Upper lobe of left lung (tissue), 4 donors: ENCODE measurements around the gene ASTN1.

Experiments
- POLR2A ChIP-seq, 4 donors: fragments of 450-650 bp; IDR thresholded peaks; one replicate each; pipeline ENCODE4 v1.5.1; 2016 to 2017; ENCODE audit warnings: antibody characterized with exemption in 4 of 4, mild to moderate bottlenecking in 2 of 4
- POLR2AphosphoS5 ChIP-seq, 2 donors: sonication (generic); formaldehyde crosslinking; IDR thresholded peaks; one replicate each; pipeline ENCODE4 v1.5.1; 2017; ENCODE audit warnings: antibody characterized with exemption in 2 of 2
- TF ChIP-seq, protein P1 (sequence below), 6 experiments: fragments of 450-650 bp in 4 of 6; fragments of 200-600 bp in 2 of 6; sonication (generic) in 2 of 6; IDR thresholded peaks; one replicate each; pipeline ENCODE4 v1.5.1; 2016 to 2019; ENCODE audit warnings: antibody characterized with exemption in 6 of 6

DNA sequence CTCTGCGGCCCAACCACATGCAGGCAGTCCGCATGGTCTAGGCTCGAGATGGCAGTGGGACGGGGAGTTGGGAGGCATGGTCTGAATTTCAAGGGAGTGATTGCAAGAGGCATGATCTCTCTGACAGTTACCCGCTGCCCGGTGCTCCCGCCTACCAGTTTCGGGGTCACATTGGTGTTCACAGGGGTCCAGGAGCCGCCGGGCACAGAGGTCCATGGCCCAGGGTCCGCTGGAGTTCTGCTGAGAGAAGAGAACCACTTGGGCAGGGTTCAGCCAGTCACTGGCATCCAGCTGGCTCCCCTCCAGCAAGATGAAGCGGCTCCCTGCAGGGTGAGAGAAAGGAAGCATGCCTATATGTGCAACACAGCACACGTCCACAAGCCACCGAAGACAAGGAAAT is 141.3 kb downstream of the ASTN1 start:
- TF ChIP-seq, protein P1, sequence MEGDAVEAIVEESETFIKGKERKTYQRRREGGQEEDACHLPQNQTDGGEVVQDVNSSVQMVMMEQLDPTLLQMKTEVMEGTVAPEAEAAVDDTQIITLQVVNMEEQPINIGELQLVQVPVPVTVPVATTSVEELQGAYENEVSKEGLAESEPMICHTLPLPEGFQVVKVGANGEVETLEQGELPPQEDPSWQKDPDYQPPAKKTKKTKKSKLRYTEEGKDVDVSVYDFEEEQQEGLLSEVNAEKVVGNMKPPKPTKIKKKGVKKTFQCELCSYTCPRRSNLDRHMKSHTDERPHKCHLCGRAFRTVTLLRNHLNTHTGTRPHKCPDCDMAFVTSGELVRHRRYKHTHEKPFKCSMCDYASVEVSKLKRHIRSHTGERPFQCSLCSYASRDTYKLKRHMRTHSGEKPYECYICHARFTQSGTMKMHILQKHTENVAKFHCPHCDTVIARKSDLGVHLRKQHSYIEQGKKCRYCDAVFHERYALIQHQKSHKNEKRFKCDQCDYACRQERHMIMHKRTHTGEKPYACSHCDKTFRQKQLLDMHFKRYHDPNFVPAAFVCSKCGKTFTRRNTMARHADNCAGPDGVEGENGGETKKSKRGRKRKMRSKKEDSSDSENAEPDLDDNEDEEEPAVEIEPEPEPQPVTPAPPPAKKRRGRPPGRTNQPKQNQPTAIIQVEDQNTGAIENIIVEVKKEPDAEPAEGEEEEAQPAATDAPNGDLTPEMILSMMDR (IDR thresholded peaks at IDR 0.05): no peak
- TF ChIP-seq POLR2A (IDR thresholded peaks at IDR 0.05) (no peak), POLR2AphosphoS5 (IDR thresholded peaks at IDR 0.05) (no peak)
